ENCODE data around the gene SPRR2E.
"Not testable (repeated sequence)": the region's sequence is repeated elsewhere in the genome, so short reads cannot be mapped to it uniquely, and the experiment has no call there.

The SPRR2E gene

GRCh38 chr1:153094426-153094825 is at the start of gene SPRR2E:
Gene SPRR2E, minus strand, starts transcription at chr1:153094526. Its CDS starts 775 bp downstream, at chr1:153093751.
- Mint-ChIP-seq H3K4me1 (no peaks in the 10 kb centered on the region), H3K36me3 (ENCODE audit: low read depth) (no peaks in the 10 kb centered on the region), H3K27me3 (ENCODE audit: low read depth) (no peaks in the 10 kb centered on the region), H3K4me3 (no peak within 1 kb of the TSS), H3K9me3 (no peaks in the 10 kb centered on the region), H3K27ac (no peak within 1 kb of the TSS)
- no peak for TF ChIP-seq CTCF (IDR thresholded peaks at IDR 0.05; ENCODE audit: unreplicated experiment in 3 of 3)

GRCh38 chr1:153141377-153141776 is 47.1 kb upstream of the SPRR2E start:
- H3K4me1 Mint-ChIP-seq: no peaks in the 10 kb centered on the region
- no peak overlapping the region for H3K27ac Mint-ChIP-seq
- no peak for TF ChIP-seq CTCF (IDR thresholded peaks at IDR 0.05; ENCODE audit: unreplicated experiment in 3 of 3)
- no peaks in the 10 kb centered on the region for H3K36me3 Mint-ChIP-seq (ENCODE audit: low read depth)
- H3K9me3 Mint-ChIP-seq: no peaks in the 10 kb centered on the region
- peaks cover 7% of the 10 kb centered on the region for H3K27me3 Mint-ChIP-seq (ENCODE audit: low read depth)
- no peak overlapping the region for H3K4me3 Mint-ChIP-seq

- TF ChIP-seq CTCF (IDR thresholded peaks at IDR 0.05; ENCODE audit: unreplicated experiment in 3 of 3): no peak
- H3K4me1 Mint-ChIP-seq: no peaks in the 10 kb centered on the region
- H3K4me3 Mint-ChIP-seq: no peak overlapping the region
- no peak overlapping the region for H3K27ac Mint-ChIP-seq
- H3K36me3 Mint-ChIP-seq (ENCODE audit: low read depth): no peaks in the 10 kb centered on the region
- H3K9me3 Mint-ChIP-seq: no peaks in the 10 kb centered on the region
- peaks cover 7% of the 10 kb centered on the region for H3K27me3 Mint-ChIP-seq (ENCODE audit: low read depth)
Measured at GRCh38 chr1:153140484-153140883, 46.2 kb upstream of the SPRR2E start.

GRCh38 chr1:153133743-153134142 is 39.4 kb upstream of the SPRR2E start:
- Mint-ChIP-seq H3K27ac (no peak overlapping the region), H3K9me3 (no peaks in the 10 kb centered on the region), H3K4me1 (no peaks in the 10 kb centered on the region), H3K4me3 (no peak overlapping the region), H3K27me3 (ENCODE audit: low read depth) (peaks cover 7% of the 10 kb centered on the region), H3K36me3 (ENCODE audit: low read depth) (no peaks in the 10 kb centered on the region)
- TF ChIP-seq CTCF (IDR thresholded peaks at IDR 0.05; ENCODE audit: unreplicated experiment in 3 of 3): no peak

- no peak for TF ChIP-seq CTCF (IDR thresholded peaks at IDR 0.05; ENCODE audit: unreplicated experiment in 3 of 3)
- Mint-ChIP-seq H3K27ac (no peak overlapping the region), H3K36me3 (ENCODE audit: low read depth) (no peaks in the 10 kb centered on the region), H3K27me3 (ENCODE audit: low read depth) (peaks cover 7% of the 10 kb centered on the region), H3K4me3 (no peak overlapping the region), H3K4me1 (no peaks in the 10 kb centered on the region), H3K9me3 (no peaks in the 10 kb centered on the region)
Measured at GRCh38 chr1:153133267-153133666, 38.9 kb upstream of the SPRR2E start.

GRCh38 chr1:153128688-153129087 is 34.4 kb upstream of the SPRR2E start:
- H3K9me3 Mint-ChIP-seq: peaks cover 18% of the 10 kb centered on the region
- H3K4me1 Mint-ChIP-seq; H3K27me3 Mint-ChIP-seq (ENCODE audit: low read depth); H3K36me3 Mint-ChIP-seq (ENCODE audit: low read depth); H3K27ac Mint-ChIP-seq; H3K4me3 Mint-ChIP-seq: not testable (repeated sequence)

Data from nephron (organoid).